Pancreas (tissue), 10 donors: ENCODE results near the gene ANKRD33B. TPM values are rescaled to one million over a fixed set of nuclear protein-coding genes. Genes with fewer than 3 reads are reported as not detected.
A peak's percentile ranks its signal among the peaks of the same experiment; 100 is the strongest.

Experiments used
- ATAC-seq, 4 donors: fragments of 200-7000 bp; cut with Tn5 transposase; one replicate each; pipeline versions ENCODE4 v1.8.0 to v1.9.1; 2020; ENCODE audit warnings: mild to moderate bottlenecking in 4 of 4, moderate library complexity in 4 of 4
- DNase-seq, 6 donors: peaks; one replicate each; pipeline ENCODE4 v3.0.0-alpha.2; 2020
- FAIRE-seq: peaks from 2 replicates; lab custom pipeline; 2012; peaks lifted over from hg19 to GRCh38; lab: Jason Lieb, UNC
- H3K27ac ChIP-seq, 4 donors: fragments of 200-600 bp; sonication (generic); 1 replicate in 3 of 4; 2 replicates in 1 of 4; pipeline versions ENCODE4 v1.5.0 to v1.8.0; 2020
- H3K27me3 ChIP-seq, 4 donors: fragments of 200-600 bp; one replicate each; pipeline ENCODE4 v1.8.0; 2021
- H3K36me3 ChIP-seq, 3 donors: fragments of 200-600 bp; sonication (generic) in 1 of 3; one replicate each; pipeline versions ENCODE4 v1.5.0 to v1.8.0; 2020 to 2021
- H3K4me1 ChIP-seq, 3 donors: fragments of 200-600 bp; one replicate each; pipeline ENCODE4 v1.8.0; 2021
- H3K4me3 ChIP-seq, 4 donors: fragments of 200-600 bp; sonication (generic) in 2 of 4; one replicate each; pipeline versions ENCODE4 v1.5.0 to v1.8.0; 2020 to 2021
- H3K9me3 ChIP-seq, 4 donors: fragments of 200-600 bp; one replicate each; pipeline ENCODE4 v1.8.0; 2021
- CTCF ChIP-seq, 4 donors: fragments of 200-600 bp; sonication (generic) in 3 of 4; IDR thresholded peaks; one replicate each; pipeline versions ENCODE4 v1.5.0 to v1.8.0; 2021; ENCODE audit warnings: antibody characterized with exemption in 4 of 4
- WGBS, 2 donors: extraction: QIAGEN DNeasy Blood & Tissue Kit; methylation state at CpG; one replicate each; pipeline ENCODE4 v1.1.7; 2013; 5-methylcytosine and 5-hydroxymethylcytosine counted together
- intact Hi-C, 3 donors: fragments of 100-400 bp; cut with DNase I; formaldehyde crosslinking; loops; one replicate each; pipeline versions ENCODE4 v1.11.1 to v1.14.2; 2022
- polyA plus RNA-seq, 2 donors: library from polyadenylated mRNA; stranded (reverse); fragments of 200-250 nt; gene quantifications; one replicate each; pipeline ENCODE4 v1.2.3, GENCODE V29; 2013
- total RNA-seq, 6 donors: library from RNA; stranded (reverse); fragmentation: NEBNext Ultra II Directional in 4 of 6; extraction: Animal tissue kit (Norgen Biotek cat#: 25700) in 4 of 6; gene quantifications; one replicate each; pipeline versions ENCODE4 v1.2.1 to v1.2.4, GENCODE V29; 2021 to 2023
- donor health status: healthy with polysubstance abuse.
- donor health status: DM: no; HTN: no; CAD: no; lungs with moderate emphysema.
- donor health status: DM: no; HTN: no; CAD: no.
- donor health status: control.
- donor health status: control.
- donor health status: Bipolar disorder and iron deficiency.
- donor health status: DM: yes; HTN: yes; CAD: no.
- donor health status: DM: no; HTN: no; CAD: no.
- donor health status: DM: no; HTN: no; CAD: no.
- donor health status: DM: yes; HTN: yes; CAD: no.

ANKRD33B gene
- total and polyA plus RNA-seq, 8 donors = 0.57 to 2.7 (median 1.1) TPM

GRCh38 chr5:10556289-10556807, 7.5 kb upstream of the ANKRD33B start:
- ATAC-seq (peak in 2 of 4 donors; percentile 21 to 48), FAIRE-seq (no peak)
- H3K27ac ChIP-seq = no peak overlapping the region

GRCh38 chr5:10556893-10557746, 6.8 kb upstream of the ANKRD33B start:
- intact Hi-C loops = no loop called here
- WGBS, 2 donors = 60 to 67% methylated on average over 11 of the region's 11 CpGs
- Histone ChIP-seq H3K36me3 (no peaks in the 10 kb centered on the region), H3K27me3 (no peaks in the 10 kb centered on the region), H3K4me1 (no peaks in the 10 kb centered on the region), H3K27ac (no peak overlapping the region), H3K9me3 (no peaks in the 10 kb centered on the region), H3K4me3 (no peak overlapping the region)
- ATAC-seq (no peak), DNase-seq (peak in 1 of 6 donors; percentile 18), FAIRE-seq (no peak)
- no peak for TF ChIP-seq CTCF (IDR thresholded peaks at IDR 0.05)

More at GRCh38 chr5:10556289-10556807, 7.5 kb upstream of the ANKRD33B start:
- H3K4me1 ChIP-seq = no peaks in the 10 kb centered on the region
- 50 to 66% methylated on average over 3 of the region's 3 CpGs for WGBS, 2 donors
- peak in 1 of 6 donors; percentile 18 for DNase-seq
- H3K9me3 ChIP-seq = no peaks in the 10 kb centered on the region
- intact Hi-C loops = no loop called here
- H3K27me3 ChIP-seq = no peaks in the 10 kb centered on the region
- no peaks in the 10 kb centered on the region for H3K36me3 ChIP-seq
- H3K4me3 ChIP-seq = no peak overlapping the region
- no peak for TF ChIP-seq CTCF (IDR thresholded peaks at IDR 0.05)

- peak in 1 of 6 donors; percentile 8 for DNase-seq
- FAIRE-seq = no peak
- H3K4me3 ChIP-seq = no peak overlapping the region
- TF ChIP-seq CTCF (IDR thresholded peaks at IDR 0.05) = no peak
- no peak for ATAC-seq
- H3K27ac ChIP-seq = no peak overlapping the region
- intact Hi-C loops = no loop called here
- peaks cover 0 to 8% (median 4%) of the 10 kb centered on the region in 4 donors for H3K27me3 ChIP-seq
- H3K4me1 ChIP-seq = peaks cover 0 to 5% (median 0%) of the 10 kb centered on the region in 3 donors
- H3K36me3 ChIP-seq = no peaks in the 10 kb centered on the region
- H3K9me3 ChIP-seq = no peaks in the 10 kb centered on the region
- 70 to 75% methylated on average over 4 of the region's 4 CpGs for WGBS, 2 donors
Measured at GRCh38 chr5:10559151-10559550, 4.7 kb upstream of the ANKRD33B start.

GRCh38 chr5:10559871-10560270, 4.0 kb upstream of the ANKRD33B start:
- 67 to 68% methylated on average over 7 of the region's 7 CpGs for WGBS, 2 donors
- DNase-seq = peak in 1 of 6 donors; percentile 3
- intact Hi-C loops = no loop called here
- Histone ChIP-seq H3K9me3 (no peaks in the 10 kb centered on the region), H3K36me3 (no peaks in the 10 kb centered on the region), H3K4me1 (peaks cover 0 to 5% (median 0%) of the 10 kb centered on the region in 3 donors), H3K4me3 (no peak overlapping the region), H3K27me3 (peaks cover 0 to 8% (median 4%) of the 10 kb centered on the region in 4 donors), H3K27ac (no peak overlapping the region)
- FAIRE-seq = no peak
- no peak for TF ChIP-seq CTCF (IDR thresholded peaks at IDR 0.05)
- no peak for ATAC-seq
